K562 (cell line): ENCODE results near the gene TNFRSF19. TPM values are rescaled to one million over a fixed set of nuclear protein-coding genes. Genes with fewer than 3 reads are reported as not detected.
"Not testable (repeated sequence)": the region's sequence is repeated elsewhere in the genome, so short reads cannot be mapped to it uniquely, and the experiment has no call there.

ENCODE experiments used
- ATAC-seq: fragments of 200-7000 bp; cut with Tn5 transposase; 3 replicates; pipeline ENCODE4 v1.9.1; 2020; ENCODE audit warnings: moderate library complexity
- BruUV-seq: library from RNA; stranded (reverse); fragments of 400-500 nt; replicated peaks from 2 replicates; lab custom pipeline; 2021; lab: Mats Ljungman, UMichigan
- CTCF ChIA-PET: fragments of 300-600 bp; formaldehyde crosslinking; extraction: SDS; loops from one replicate; lab custom pipeline; 2021; ENCODE audit warnings: low intra/inter-chr PET ratio; lab: Yijun Ruan, JAX
- POLR2A ChIA-PET: fragments of 300-600, 350-650 bp; sonication (Branson Sonifier 250); formaldehyde crosslinking; extraction: SDS; loops from one replicate; lab custom pipeline; 2021; ENCODE audit warnings: antibody characterized with exemption, inconsistent platforms; lab: Yijun Ruan, JAX
- DNase-seq, 4 experiments: peaks; one replicate each; pipeline versions ENCODE4 v3.0.0 to v3.0.0-alpha.2; 2011 to 2018; ENCODE audit warnings: low spot score in 3 of 4, mixed read lengths in 3 of 4; ENCODE audit errors: extremely low read depth in 1 of 4
- FAIRE-seq: peaks from 2 replicates; lab custom pipeline; 2011; peaks lifted over from hg19 to GRCh38; lab: Jason Lieb, UNC
- H2AFZ ChIP-seq: 2 replicates; pipeline ENCODE4 v1.6.0; 2011; ENCODE audit warnings: low read depth, low read length, control low read depth, inconsistent platforms
- H3K27ac ChIP-seq: fragments of 200-600 bp; 3 replicates; pipeline ENCODE4 v1.8.0; 2011; ENCODE audit warnings: low read depth, mild to moderate bottlenecking, control low read depth, inconsistent platforms, low read length, moderate library complexity, mixed read lengths; ENCODE audit errors: extremely low read depth
- H3K27me3 ChIP-seq, 2 experiments: fragments of 300-600 bp in 1 of 2; 2 replicates in 1 of 2; 3 replicates in 1 of 2; pipeline versions ENCODE4 v1.6.0 to v1.8.0; 2011; ENCODE audit warnings: inconsistent platforms in 2 of 2, low read length in 2 of 2, mild to moderate bottlenecking in 1 of 2, mixed read lengths in 1 of 2, moderate library complexity in 1 of 2; ENCODE audit not compliant: control insufficient read depth in 2 of 2, insufficient read depth in 2 of 2
- H3K36me3 ChIP-seq: fragments of 300-600 bp; 3 replicates; pipeline ENCODE4 v1.8.0; 2011; ENCODE audit warnings: mild to moderate bottlenecking, low read length, inconsistent platforms; ENCODE audit not compliant: control insufficient read depth, insufficient read depth
- H3K4me1 ChIP-seq, 2 experiments: fragments of 200-600 bp in 1 of 2; replicated peaks in 1 of 2; 2 replicates in 1 of 2; 3 replicates in 1 of 2; pipeline versions ENCODE4 v1.5.1 to v1.8.0; 2011; ENCODE audit warnings: inconsistent platforms in 2 of 2, low read length in 2 of 2, mild to moderate bottlenecking in 1 of 2, mixed read lengths in 1 of 2, moderate library complexity in 1 of 2; ENCODE audit not compliant: control insufficient read depth in 2 of 2, insufficient read depth in 2 of 2
- H3K4me2 ChIP-seq: 2 replicates; pipeline ENCODE4 v1.6.1; 2011; ENCODE audit warnings: low read length, control low read depth, inconsistent platforms, mixed read lengths; ENCODE audit not compliant: insufficient read depth
- H3K4me3 ChIP-seq: fragments of 200-600 bp; sonication (generic), shearing (Covaris generic); 2 replicates; pipeline ENCODE4 v1.5.1; 2016; ENCODE audit warnings: control low read depth, inconsistent platforms
- H3K79me2 ChIP-seq: fragments of 200-600 bp; 3 replicates; pipeline ENCODE4 v1.8.0; 2011; ENCODE audit warnings: low read length, inconsistent platforms; ENCODE audit not compliant: control insufficient read depth, insufficient read depth
- H3K9ac ChIP-seq, 2 experiments: 2 replicates each; pipeline versions ENCODE4 v1.6.0 to v1.6.1; 2011; ENCODE audit warnings: low read depth in 2 of 2, low read length in 2 of 2, control low read depth in 1 of 2, inconsistent platforms in 1 of 2, mild to moderate bottlenecking in 1 of 2, mixed read lengths in 1 of 2; ENCODE audit not compliant: insufficient read depth in 1 of 2
- H3K9me1 ChIP-seq: one replicate; pipeline ENCODE4 v1.6.0; 2011; ENCODE audit warnings: inconsistent platforms, mild to moderate bottlenecking, low read length, moderate library complexity; ENCODE audit not compliant: control insufficient read depth, insufficient read depth
- H3K9me3 ChIP-seq: replicated peaks from 2 replicates; pipeline ENCODE4 v1.5.1; 2011; ENCODE audit warnings: low read depth, low read length, inconsistent platforms; ENCODE audit not compliant: control insufficient read depth, insufficient read depth
- H4K20me1 ChIP-seq: replicated peaks from 2 replicates; pipeline ENCODE4 v1.6.1; 2011; ENCODE audit warnings: low read length, inconsistent platforms, mixed read lengths; ENCODE audit not compliant: control insufficient read depth, insufficient read depth
- WGBS: fragments of 100-300 bp; shearing (Covaris generic); methylation state at CpG from one replicate; pipeline ENCODE4 v1.1.6; 2016; ENCODE audit warnings: low coverage, mixed read lengths; ENCODE audit not compliant: insufficient coverage; ENCODE audit errors: missing lambda C conversion rate; 5-methylcytosine and 5-hydroxymethylcytosine counted together
- in situ Hi-C: fragments of 300-500 bp; cut with MboI; formaldehyde crosslinking; loops from 4 replicates; pipeline ENCODE4 v1.15.0; 2018; ENCODE audit warnings: inconsistent platforms, mixed read lengths
- intact Hi-C: fragments of 100-400 bp; cut with micrococcal nuclease; formaldehyde crosslinking; loops from 2 replicates; pipeline ENCODE4 v1.14.2; 2022
- polyA plus RNA-seq, 8 experiments: library from polyadenylated mRNA; depleted of rRNA in 4 of 8; stranded (reverse) in 5 of 8; unstranded in 3 of 8; fragments of >200 nt; fragmentation: Nextera tagmentation in 2 of 8; fragmentation: Illumina TruSeq in 1 of 8; extraction: Ambion mirVana in 2 of 8; extraction: Trizol in 1 of 8; gene quantifications; 2 replicates each; pipeline versions ENCODE4 v1.2.1 to v1.2.3, GENCODE V29; 2011 to 2014; ENCODE audit warnings: inconsistent platforms in 1 of 8, missing spikeins in 1 of 8
- total RNA-seq, 7 experiments: library from RNA; depleted of rRNA in 6 of 7; stranded (reverse); fragments of >200 nt in 6 of 7; fragmentation: Illumina TruSeq in 2 of 7; extraction: Trizol in 2 of 7; gene quantifications; 2 replicates each; pipeline versions ENCODE4 v1.2.1 to v1.2.3, GENCODE V29; 2011 to 2021; ENCODE audit warnings: low replicate concordance in 1 of 7
- TF ChIP-seq, protein P1 (sequence below): fragments of 200-800 bp; sonication (Bioruptor generic); IDR thresholded peaks from 2 replicates; pipeline ENCODE4 v1.6.1; 2017; ENCODE audit warnings: missing genetic modification characterization, missing compliant biosample characterization
- TF ChIP-seq, protein P2 (sequence below): sonication (generic); formaldehyde crosslinking; IDR thresholded peaks from 2 replicates; pipeline ENCODE4 v1.9.0; 2022; ENCODE audit warnings: mild to moderate bottlenecking, missing genetic modification reagents

The TNFRSF19 gene
- total and polyA plus RNA-seq, 9 of the 15 experiments (the other 6 are each of a cell fraction or from before 2014, with no cell fraction given): 0.01 to 0.07 TPM; not detected in 7

DNA sequence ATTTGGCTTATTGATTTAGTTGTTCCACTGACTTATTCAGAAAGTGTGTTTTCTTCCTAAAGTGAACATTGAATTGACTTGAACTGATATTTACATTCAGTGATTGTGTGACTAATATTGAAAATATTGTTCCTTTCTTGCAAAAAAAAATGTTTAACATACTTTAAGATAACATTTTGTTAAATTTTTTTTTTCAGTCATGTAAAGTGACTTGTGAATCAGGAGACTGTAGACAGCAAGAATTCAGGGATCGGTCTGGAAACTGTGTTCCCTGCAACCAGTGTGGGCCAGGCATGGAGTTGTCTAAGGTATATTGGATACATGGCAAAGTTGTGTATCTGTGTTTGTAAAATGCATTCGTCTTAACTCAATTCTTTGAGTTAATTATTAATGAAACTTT is 22.9 kb downstream of the TNFRSF19 start (continued):
- TF ChIP-seq, protein P1, sequence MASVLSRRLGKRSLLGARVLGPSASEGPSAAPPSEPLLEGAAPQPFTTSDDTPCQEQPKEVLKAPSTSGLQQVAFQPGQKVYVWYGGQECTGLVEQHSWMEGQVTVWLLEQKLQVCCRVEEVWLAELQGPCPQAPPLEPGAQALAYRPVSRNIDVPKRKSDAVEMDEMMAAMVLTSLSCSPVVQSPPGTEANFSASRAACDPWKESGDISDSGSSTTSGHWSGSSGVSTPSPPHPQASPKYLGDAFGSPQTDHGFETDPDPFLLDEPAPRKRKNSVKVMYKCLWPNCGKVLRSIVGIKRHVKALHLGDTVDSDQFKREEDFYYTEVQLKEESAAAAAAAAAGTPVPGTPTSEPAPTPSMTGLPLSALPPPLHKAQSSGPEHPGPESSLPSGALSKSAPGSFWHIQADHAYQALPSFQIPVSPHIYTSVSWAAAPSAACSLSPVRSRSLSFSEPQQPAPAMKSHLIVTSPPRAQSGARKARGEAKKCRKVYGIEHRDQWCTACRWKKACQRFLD (CRISPR knock-in tag): no peak
- TF ChIP-seq, protein P2, sequence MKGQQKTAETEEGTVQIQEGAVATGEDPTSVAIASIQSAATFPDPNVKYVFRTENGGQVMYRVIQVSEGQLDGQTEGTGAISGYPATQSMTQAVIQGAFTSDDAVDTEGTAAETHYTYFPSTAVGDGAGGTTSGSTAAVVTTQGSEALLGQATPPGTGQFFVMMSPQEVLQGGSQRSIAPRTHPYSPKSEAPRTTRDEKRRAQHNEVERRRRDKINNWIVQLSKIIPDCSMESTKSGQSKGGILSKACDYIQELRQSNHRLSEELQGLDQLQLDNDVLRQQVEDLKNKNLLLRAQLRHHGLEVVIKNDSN (CRISPR knock-in tag): no peak

DNA sequence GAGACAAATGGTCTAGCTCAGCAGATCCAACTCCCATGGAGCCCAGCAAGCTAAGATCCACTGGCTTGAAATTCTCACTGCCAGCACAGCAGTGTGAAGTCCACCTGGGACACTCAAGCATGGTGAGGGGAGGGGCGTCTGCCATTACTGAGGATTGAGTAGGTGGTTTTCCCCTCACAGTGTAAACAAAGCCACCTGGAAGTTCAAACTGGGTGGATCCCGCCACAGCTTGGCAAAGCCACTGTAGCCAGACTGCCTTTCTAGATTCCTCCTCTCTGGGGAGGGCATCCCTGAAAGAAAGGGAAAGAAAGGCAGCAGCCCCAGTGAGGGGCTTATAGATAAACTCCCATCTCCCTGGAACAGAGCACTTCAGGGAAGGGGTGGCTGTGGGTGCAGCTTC is 24.1 kb downstream of the TNFRSF19 start:
- ATAC-seq, BruUV-seq, H3K4me2 ChIP-seq, H3K9me1 ChIP-seq, H3K4me3 ChIP-seq, H3K36me3 ChIP-seq, H3K27me3 ChIP-seq, in situ Hi-C loops, H3K9ac ChIP-seq, H4K20me1 ChIP-seq, intact Hi-C loops, DNase-seq, H2AFZ ChIP-seq, H3K27ac ChIP-seq, H3K79me2 ChIP-seq, H3K9me3 ChIP-seq, H3K4me1 ChIP-seq, FAIRE-seq: not testable (repeated sequence)
- POLR2A ChIA-PET: interaction anchor here (0.6 kb wide), 1 partner anchor 175 kb away, joined by 3 read pairs; no protein-coding TSS in a partner anchor
- CTCF ChIA-PET: interaction anchor here (0.7 kb wide), 1 partner anchor 11 kb away, joined by 3 read pairs; no protein-coding TSS in a partner anchor
- WGBS: 14% methylated on average over 1 of the region's 2 CpGs
